Measurements from ENCODE around the gene PRPS1.
A peak's percentile ranks its signal among the peaks of the same experiment; 100 is the strongest.
"Not testable (repeated sequence)": the region's sequence is repeated elsewhere in the genome, so short reads cannot be mapped to it uniquely, and the experiment has no call there.

PRPS1 gene

GRCh38 chrX:107627838-107628661 lies at the start of gene PRPS1:
Gene PRPS1 (plus strand): TSS chrX:107628510. CDS start chrX:107628629, 119 bp downstream.
- FAIRE-seq, result peak; percentile 99

GRCh38 chrX:107579956-107580355 lies 48.4 kb upstream of the PRPS1 start:
- FAIRE-seq, result no peak

GRCh38 chrX:107581923-107582322 lies 46.4 kb upstream of the PRPS1 start:
- no peak for FAIRE-seq

- no peak for FAIRE-seq
Measured at GRCh38 chrX:107589243-107589642, 39.1 kb upstream of the PRPS1 start.

GRCh38 chrX:107596651-107597050 lies 31.7 kb upstream of the PRPS1 start:
- FAIRE-seq, result no peak

- no peak for FAIRE-seq
Measured at GRCh38 chrX:107597264-107597663, 31.0 kb upstream of the PRPS1 start.

- no peak for FAIRE-seq
Measured at GRCh38 chrX:107597791-107598190, 30.5 kb upstream of the PRPS1 start.

GRCh38 chrX:107599450-107599861 lies 28.9 kb upstream of the PRPS1 start:
- FAIRE-seq, result no peak

- no peak for FAIRE-seq
Measured at GRCh38 chrX:107600366-107600765, 27.9 kb upstream of the PRPS1 start.

- FAIRE-seq, result no peak
Measured at GRCh38 chrX:107601326-107601725, 27.0 kb upstream of the PRPS1 start.

GRCh38 chrX:107601759-107602158 lies 26.6 kb upstream of the PRPS1 start:
- FAIRE-seq, result no peak

GRCh38 chrX:107602694-107603239 lies 25.5 kb upstream of the PRPS1 start:
- no peak for FAIRE-seq

GRCh38 chrX:107603429-107604159 lies 24.7 kb upstream of the PRPS1 start:
- no peak for FAIRE-seq

GRCh38 chrX:107609061-107609460 lies 19.2 kb upstream of the PRPS1 start:
- not testable (repeated sequence) for FAIRE-seq

GRCh38 chrX:107610667-107611066 lies 17.6 kb upstream of the PRPS1 start:
- no peak for FAIRE-seq

- no peak for FAIRE-seq
Measured at GRCh38 chrX:107619885-107620322, 8.4 kb upstream of the PRPS1 start.

GRCh38 chrX:107624893-107625292 lies 3.4 kb upstream of the PRPS1 start:
- no peak for FAIRE-seq

- FAIRE-seq, result no peak
Measured at GRCh38 chrX:107625739-107626138, 2.6 kb upstream of the PRPS1 start.

- FAIRE-seq, result no peak
Measured at GRCh38 chrX:107626481-107626880, 1.8 kb upstream of the PRPS1 start.

GRCh38 chrX:107626916-107627315 lies 1.4 kb upstream of the PRPS1 start:
- FAIRE-seq, result no peak

- FAIRE-seq, result no peak
Measured at GRCh38 chrX:107628662-107629539, 591 bp downstream of the PRPS1 start.

GRCh38 chrX:107629540-107629909 lies 1.2 kb downstream of the PRPS1 start:
- peak; percentile 81 for FAIRE-seq
